Naive thymus-derived CD4-positive, alpha-beta T cell (primary cell): ENCODE results near the gene APOD. TPM values are rescaled to one million over a fixed set of nuclear protein-coding genes. Genes with fewer than 3 reads are reported as not detected.
"Not testable (repeated sequence)": the region's sequence is repeated elsewhere in the genome, so short reads cannot be mapped to it uniquely, and the experiment has no call there.

ENCODE experiments used
- ATAC-seq: fragments of 150-1000 bp; cut with Tn5 transposase; 2 replicates; pipeline ENCODE4 v1.10.0; 2021; ENCODE audit warnings: mild to moderate bottlenecking, moderate library complexity
- CTCF ChIA-PET: fragments of 350-600 bp; sonication (Branson Sonifier 250); formaldehyde crosslinking; loops from one replicate; lab custom pipeline; 2021; ENCODE audit warnings: antibody characterized with exemption; lab: Charles Lee
- POLR2A ChIA-PET: fragments of 350-600 bp; sonication (Branson Sonifier 250); formaldehyde crosslinking; loops from one replicate; lab custom pipeline; 2021; ENCODE audit warnings: antibody characterized with exemption, inconsistent platforms; lab: Charles Lee
- DNase-seq, 9 donors: peaks; one replicate each; pipeline versions ENCODE4 v3.0.0 to v3.0.0-alpha.2; 2020 to 2022; ENCODE audit warnings: mixed read lengths in 1 of 9
- H3K27ac ChIP-seq: one replicate; pipeline ENCODE4 v1.7.0; 2013; ENCODE audit warnings: mild to moderate bottlenecking, low read depth, low read length, moderate library complexity
- H3K27me3 ChIP-seq, 2 donors: one replicate each; pipeline ENCODE4 v1.7.0; 2013; ENCODE audit warnings: low read length in 2 of 2, mild to moderate bottlenecking in 2 of 2, moderate library complexity in 2 of 2; ENCODE audit not compliant: control insufficient read depth in 2 of 2, insufficient read depth in 2 of 2
- H3K36me3 ChIP-seq, 3 experiments: 1 replicate in 2 of 3; 2 replicates in 1 of 3; pipeline ENCODE4 v1.7.0; 2013; ENCODE audit warnings: low read length in 3 of 3, mild to moderate bottlenecking in 3 of 3, moderate library complexity in 1 of 3; ENCODE audit not compliant: insufficient read depth in 3 of 3, control insufficient read depth in 2 of 3
- H3K4me1 ChIP-seq, 2 donors: one replicate each; pipeline ENCODE4 v1.7.0; 2013; ENCODE audit warnings: low read length in 2 of 2, mild to moderate bottlenecking in 2 of 2, moderate library complexity in 1 of 2; ENCODE audit not compliant: control insufficient read depth in 2 of 2, insufficient read depth in 2 of 2
- H3K4me3 ChIP-seq: 2 replicates; pipeline ENCODE4 v1.7.0; 2013; ENCODE audit warnings: mild to moderate bottlenecking, low read length
- H3K9me3 ChIP-seq, 3 experiments: 1 replicate in 2 of 3; 2 replicates in 1 of 3; pipeline ENCODE4 v1.7.0; 2013; ENCODE audit warnings: low read length in 3 of 3; ENCODE audit not compliant: control insufficient read depth in 2 of 3
- H3K27ac Mint-ChIP-seq, 9 donors: one replicate each; pipeline ENCODE4 v1.8.0; 2020 to 2022; ENCODE audit warnings: mixed read lengths in 9 of 9, mild to moderate bottlenecking in 8 of 9, moderate library complexity in 5 of 9, inconsistent platforms in 2 of 9
- H3K27me3 Mint-ChIP-seq, 5 donors: one replicate each; pipeline ENCODE4 v1.8.0; 2021 to 2022; ENCODE audit warnings: mixed read lengths in 5 of 5, mild to moderate bottlenecking in 1 of 5
- H3K36me3 Mint-ChIP-seq, 5 donors: one replicate each; pipeline ENCODE4 v1.8.0; 2020 to 2022; ENCODE audit warnings: mixed read lengths in 5 of 5, mild to moderate bottlenecking in 3 of 5, inconsistent platforms in 1 of 5
- H3K4me1 Mint-ChIP-seq, 7 donors: one replicate each; pipeline ENCODE4 v1.8.0; 2020 to 2022; ENCODE audit warnings: mixed read lengths in 7 of 7, mild to moderate bottlenecking in 3 of 7, inconsistent platforms in 1 of 7
- H3K4me3 Mint-ChIP-seq, 10 donors: one replicate each; pipeline ENCODE4 v1.8.0; 2020 to 2022; ENCODE audit warnings: mild to moderate bottlenecking in 10 of 10, mixed read lengths in 10 of 10, moderate library complexity in 6 of 10, inconsistent platforms in 2 of 10
- H3K9me3 Mint-ChIP-seq, 11 donors: one replicate each; pipeline ENCODE4 v1.8.0; 2020 to 2022; ENCODE audit warnings: mixed read lengths in 11 of 11, mild to moderate bottlenecking in 4 of 11, inconsistent platforms in 1 of 11, moderate library complexity in 1 of 11
- intact Hi-C, 2 donors: fragments of 100-400 bp; cut with micrococcal nuclease; formaldehyde crosslinking; loops; one replicate each; pipeline ENCODE4 v1.15.1; 2023
- polyA plus RNA-seq, 2 donors: library from polyadenylated mRNA; unstranded; fragments of 300-500 nt; fragmentation: Illumina TruSeq; gene quantifications; one replicate each; pipeline ENCODE4 v1.2.3, GENCODE V29; 2021
- total RNA-seq, 6 experiments: library from RNA in 5 of 6; stranded (reverse) in 5 of 6; gene quantifications; 1 replicate in 5 of 6; 2 replicates in 1 of 6; pipeline ENCODE4 v1.2.3 and lab custom pipeline; 2021 to 2026

Gene APOD
- total and polyA plus RNA-seq, 7 experiments from 2014 or later, result 0.56 TPM; not detected in 6

- Mint-ChIP-seq H3K27me3 (no peaks in the 10 kb centered on the region), H3K9me3 (peaks cover 0 to 5% (median 0%) of the 10 kb centered on the region in 11 donors), H3K4me3 (no peak overlapping the region), H3K27ac (no peak overlapping the region), H3K36me3 (peaks cover 0 to 5% (median 0%) of the 10 kb centered on the region in 5 donors), H3K4me1 (peaks cover 0 to 7% (median 3%) of the 10 kb centered on the region in 7 donors)
- ATAC-seq, result no peak
- CTCF ChIA-PET, result no interaction called here
- Histone ChIP-seq H3K4me3 (no peak overlapping the region), H3K27me3 (no peaks in the 10 kb centered on the region), H3K4me1 (no peaks in the 10 kb centered on the region), H3K9me3 (no peaks in the 10 kb centered on the region), H3K27ac (no peak overlapping the region), H3K36me3 (no peaks in the 10 kb centered on the region)
- POLR2A ChIA-PET, result no interaction called here
- intact Hi-C loops, result no loop called here
- DNase-seq, result no peak
Measured at GRCh38 chr3:195597848-195598247, 14.1 kb upstream of the APOD start.

- Mint-ChIP-seq H3K27me3 (no peaks in the 10 kb centered on the region), H3K4me1 (peaks cover 0 to 7% (median 3%) of the 10 kb centered on the region in 7 donors), H3K36me3 (peaks cover 0 to 3% (median 0%) of the 10 kb centered on the region in 5 donors), H3K9me3 (peaks cover 0 to 2% (median 0%) of the 10 kb centered on the region in 11 donors), H3K4me3 (no peak overlapping the region), H3K27ac (no peak overlapping the region)
- Histone ChIP-seq H3K27me3 (no peaks in the 10 kb centered on the region), H3K4me3 (no peak overlapping the region), H3K27ac (no peak overlapping the region), H3K4me1 (no peaks in the 10 kb centered on the region), H3K36me3 (no peaks in the 10 kb centered on the region), H3K9me3 (no peaks in the 10 kb centered on the region)
- POLR2A ChIA-PET, result no interaction called here
- ATAC-seq, result no peak
- DNase-seq, result no peak
- intact Hi-C loops, result no loop called here
- CTCF ChIA-PET, result no interaction called here
Measured at GRCh38 chr3:195597229-195597628, 13.5 kb upstream of the APOD start.

- Mint-ChIP-seq H3K4me1 (peaks cover 0 to 7% (median 3%) of the 10 kb centered on the region in 7 donors), H3K27ac (peak overlapping the region in 1 of 9 donors; percentile 46), H3K36me3 (peaks cover 0 to 3% (median 0%) of the 10 kb centered on the region in 5 donors), H3K27me3 (no peaks in the 10 kb centered on the region), H3K4me3 (no peak overlapping the region), H3K9me3 (peaks cover 0 to 2% (median 0%) of the 10 kb centered on the region in 11 donors)
- no peak overlapping the region for H3K27ac ChIP-seq
- H3K4me1 ChIP-seq, result no peaks in the 10 kb centered on the region
- no peak for DNase-seq
- intact Hi-C loops, result no loop called here
- no peaks in the 10 kb centered on the region for H3K27me3 ChIP-seq
- H3K4me3 ChIP-seq, result no peak overlapping the region
- H3K9me3 ChIP-seq, result no peaks in the 10 kb centered on the region
- ATAC-seq, result no peak
- CTCF ChIA-PET, result no interaction called here
- POLR2A ChIA-PET, result interaction anchor here (0.6 kb wide), 1 partner anchor 54 kb away, joined by 4 read pairs; no protein-coding TSS in a partner anchor
- no peaks in the 10 kb centered on the region for H3K36me3 ChIP-seq
Measured at GRCh38 chr3:195596765-195597171, 13.0 kb upstream of the APOD start.

- ChIA-PET POLR2A (no interaction called here), CTCF (no interaction called here)
- Histone ChIP-seq H3K27me3 (no peaks in the 10 kb centered on the region), H3K4me1 (no peaks in the 10 kb centered on the region), H3K9me3 (no peaks in the 10 kb centered on the region), H3K27ac (no peak overlapping the region), H3K4me3 (no peak overlapping the region), H3K36me3 (no peaks in the 10 kb centered on the region)
- DNase-seq (no peak), ATAC-seq (no peak)
- intact Hi-C loops, result no loop called here
- Mint-ChIP-seq H3K36me3 (peaks cover 0 to 3% (median 0%) of the 10 kb centered on the region in 5 donors), H3K4me3 (no peak overlapping the region), H3K27me3 (no peaks in the 10 kb centered on the region), H3K4me1 (peaks cover 0 to 7% (median 3%) of the 10 kb centered on the region in 7 donors), H3K9me3 (peaks cover 0 to 2% (median 0%) of the 10 kb centered on the region in 11 donors), H3K27ac (no peak overlapping the region)
Measured at GRCh38 chr3:195595785-195596531, 12.2 kb upstream of the APOD start.

- no peak overlapping the region for H3K27ac Mint-ChIP-seq
- intact Hi-C loops, result no loop called here
- no peaks in the 10 kb centered on the region for H3K36me3 ChIP-seq
- peaks cover 5 to 7% of the 10 kb centered on the region in 2 donors for H3K4me1 ChIP-seq
- H3K36me3 Mint-ChIP-seq, result no peaks in the 10 kb centered on the region
- ATAC-seq (no peak), DNase-seq (no peak)
- no peaks in the 10 kb centered on the region for H3K9me3 Mint-ChIP-seq
- H3K4me1 Mint-ChIP-seq, result peaks cover 0 to 7% (median 0%) of the 10 kb centered on the region in 7 donors
- ChIA-PET CTCF (no interaction called here), POLR2A (no interaction called here)
- H3K27me3 ChIP-seq, result no peaks in the 10 kb centered on the region
- no peaks in the 10 kb centered on the region for H3K27me3 Mint-ChIP-seq
- no peak overlapping the region for H3K4me3 ChIP-seq
- H3K4me3 Mint-ChIP-seq, result no peak overlapping the region
- H3K9me3 ChIP-seq, result no peaks in the 10 kb centered on the region
- no peak overlapping the region for H3K27ac ChIP-seq
Measured at GRCh38 chr3:195591852-195592251, 8.1 kb upstream of the APOD start.

GRCh38 chr3:195591220-195591619 is 7.5 kb upstream of the APOD start:
- no peaks in the 10 kb centered on the region for H3K9me3 ChIP-seq
- no peak overlapping the region for H3K4me3 ChIP-seq
- DNase-seq (no peak), ATAC-seq (no peak)
- no peaks in the 10 kb centered on the region for H3K36me3 Mint-ChIP-seq
- peaks cover 7% of the 10 kb centered on the region in 2 donors for H3K4me1 ChIP-seq
- H3K36me3 ChIP-seq, result no peaks in the 10 kb centered on the region
- no peaks in the 10 kb centered on the region for H3K27me3 Mint-ChIP-seq
- no peak overlapping the region for H3K4me3 Mint-ChIP-seq
- no peak overlapping the region for H3K27ac ChIP-seq
- peaks cover 0 to 7% (median 0%) of the 10 kb centered on the region in 7 donors for H3K4me1 Mint-ChIP-seq
- H3K27me3 ChIP-seq, result no peaks in the 10 kb centered on the region
- POLR2A ChIA-PET, result no interaction called here
- H3K9me3 Mint-ChIP-seq, result no peaks in the 10 kb centered on the region
- H3K27ac Mint-ChIP-seq, result peak overlapping the region in 1 of 9 donors; percentile 65
- intact Hi-C loops, result no loop called here
- CTCF ChIA-PET, result interaction anchor here (0.6 kb wide), 1 partner anchor 1843 kb away, joined by 3 read pairs; no protein-coding TSS in a partner anchor

GRCh38 chr3:195590381-195590780 is 6.6 kb upstream of the APOD start:
- intact Hi-C loops, H3K27me3 ChIP-seq, H3K4me3 ChIP-seq, H3K9me3 ChIP-seq, ATAC-seq, H3K4me1 ChIP-seq, H3K27ac ChIP-seq, H3K4me3 Mint-ChIP-seq, H3K36me3 Mint-ChIP-seq, H3K27me3 Mint-ChIP-seq, H3K27ac Mint-ChIP-seq, DNase-seq, POLR2A ChIA-PET, H3K4me1 Mint-ChIP-seq, H3K36me3 ChIP-seq, CTCF ChIA-PET, H3K9me3 Mint-ChIP-seq: not testable (repeated sequence)
